ENCODE data around the gene SLC12A9.
"Not testable (repeated sequence)": the region's sequence is repeated elsewhere in the genome, so short reads cannot be mapped to it uniquely, and the experiment has no call there.

Gene SLC12A9

GRCh38 chr7:100897772-100898454 is 45.4 kb downstream of the SLC12A9 start:
- Mint-ChIP-seq H3K4me3 (peak overlapping the region; percentile 10), H3K27ac (no peak overlapping the region), H3K36me3 (ENCODE audit: low read depth) (no peaks in the 10 kb centered on the region), H3K27me3 (ENCODE audit: low read depth) (peaks cover 40% of the 10 kb centered on the region), H3K4me1 (ENCODE audit: low read depth) (peaks cover 8% of the 10 kb centered on the region), H3K9me3 (no peaks in the 10 kb centered on the region)
- no peak for DNase-seq (ENCODE audit: low spot score)

GRCh38 chr7:100899432-100899831 is 46.9 kb downstream of the SLC12A9 start:
- H3K36me3 Mint-ChIP-seq (ENCODE audit: low read depth), result no peaks in the 10 kb centered on the region
- no peak overlapping the region for H3K27ac Mint-ChIP-seq
- peaks cover 28% of the 10 kb centered on the region for H3K27me3 Mint-ChIP-seq (ENCODE audit: low read depth)
- no peak overlapping the region for H3K4me3 Mint-ChIP-seq
- H3K4me1 Mint-ChIP-seq (ENCODE audit: low read depth), result peaks cover 8% of the 10 kb centered on the region
- no peaks in the 10 kb centered on the region for H3K9me3 Mint-ChIP-seq
- no peak for DNase-seq (ENCODE audit: low spot score)

- H3K36me3 Mint-ChIP-seq (ENCODE audit: low read depth), result no peaks in the 10 kb centered on the region
- peaks cover 7% of the 10 kb centered on the region for H3K4me1 Mint-ChIP-seq (ENCODE audit: low read depth)
- no peak overlapping the region for H3K4me3 Mint-ChIP-seq
- no peaks in the 10 kb centered on the region for H3K9me3 Mint-ChIP-seq
- H3K27ac Mint-ChIP-seq, result no peak overlapping the region
- peaks cover 26% of the 10 kb centered on the region for H3K27me3 Mint-ChIP-seq (ENCODE audit: low read depth)
- no peak for DNase-seq (ENCODE audit: low spot score)
Observed at GRCh38 chr7:100900978-100901377, 48.5 kb downstream of the SLC12A9 start.

GRCh38 chr7:100901921-100902332 is 49.4 kb downstream of the SLC12A9 start:
- DNase-seq (ENCODE audit: low spot score), result no peak
- H3K4me3 Mint-ChIP-seq, result no peak overlapping the region
- no peaks in the 10 kb centered on the region for H3K9me3 Mint-ChIP-seq
- peaks cover 21% of the 10 kb centered on the region for H3K27me3 Mint-ChIP-seq (ENCODE audit: low read depth)
- H3K27ac Mint-ChIP-seq, result no peak overlapping the region
- H3K4me1 Mint-ChIP-seq (ENCODE audit: low read depth), result peaks cover 3% of the 10 kb centered on the region
- H3K36me3 Mint-ChIP-seq (ENCODE audit: low read depth), result no peaks in the 10 kb centered on the region

GRCh38 chr7:100902638-100903037 is 50.1 kb downstream of the SLC12A9 start:
- no peaks in the 10 kb centered on the region for H3K9me3 Mint-ChIP-seq
- H3K27ac Mint-ChIP-seq, result no peak overlapping the region
- H3K4me3 Mint-ChIP-seq, result no peak overlapping the region
- peaks cover 1% of the 10 kb centered on the region for H3K4me1 Mint-ChIP-seq (ENCODE audit: low read depth)
- no peak for DNase-seq (ENCODE audit: low spot score)
- no peaks in the 10 kb centered on the region for H3K36me3 Mint-ChIP-seq (ENCODE audit: low read depth)
- peaks cover 16% of the 10 kb centered on the region for H3K27me3 Mint-ChIP-seq (ENCODE audit: low read depth)

- H3K27me3 Mint-ChIP-seq (ENCODE audit: low read depth), result peaks cover 4% of the 10 kb centered on the region
- DNase-seq (ENCODE audit: low spot score), result no peak
- no peaks in the 10 kb centered on the region for H3K9me3 Mint-ChIP-seq
- H3K4me3 Mint-ChIP-seq, result no peak overlapping the region
- no peaks in the 10 kb centered on the region for H3K36me3 Mint-ChIP-seq (ENCODE audit: low read depth)
- no peak overlapping the region for H3K27ac Mint-ChIP-seq
- H3K4me1 Mint-ChIP-seq (ENCODE audit: low read depth), result no peaks in the 10 kb centered on the region
Observed at GRCh38 chr7:100908512-100908911, 56.0 kb downstream of the SLC12A9 start.

GRCh38 chr7:100910443-100910842 is 57.9 kb downstream of the SLC12A9 start:
- not testable (repeated sequence) for H3K4me1 Mint-ChIP-seq (ENCODE audit: low read depth); H3K9me3 Mint-ChIP-seq; H3K27ac Mint-ChIP-seq; H3K27me3 Mint-ChIP-seq (ENCODE audit: low read depth); H3K4me3 Mint-ChIP-seq; DNase-seq (ENCODE audit: low spot score); H3K36me3 Mint-ChIP-seq (ENCODE audit: low read depth)

DNA sequence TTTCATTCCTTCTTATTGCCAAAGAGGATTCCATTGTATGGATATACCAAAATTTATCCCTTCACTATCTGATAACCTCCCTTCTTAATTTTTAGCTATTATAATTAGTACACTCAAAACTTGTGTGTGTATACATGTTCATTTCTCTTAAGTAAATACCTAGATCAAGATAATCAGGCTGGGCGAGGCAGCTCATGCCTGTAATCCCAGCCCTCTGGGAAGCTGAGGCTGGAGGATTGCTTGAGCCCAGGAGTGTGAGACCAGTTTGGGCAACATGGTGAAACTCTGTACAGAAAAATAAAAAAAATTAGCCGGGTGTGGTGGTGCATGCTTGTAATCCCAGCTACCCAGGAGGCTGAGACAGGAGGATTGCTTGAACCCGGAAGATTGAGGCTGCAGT is 59.0 kb downstream of the SLC12A9 start:
- Mint-ChIP-seq H3K4me1 (ENCODE audit: low read depth) (no peaks in the 10 kb centered on the region), H3K27me3 (ENCODE audit: low read depth) (peaks cover 4% of the 10 kb centered on the region), H3K4me3 (no peak overlapping the region), H3K36me3 (ENCODE audit: low read depth) (no peaks in the 10 kb centered on the region), H3K9me3 (no peaks in the 10 kb centered on the region), H3K27ac (no peak overlapping the region)
- no peak for DNase-seq (ENCODE audit: low spot score)

GRCh38 chr7:100914208-100914878 is 61.8 kb downstream of the SLC12A9 start:
- Mint-ChIP-seq H3K4me3 (no peak overlapping the region), H3K36me3 (ENCODE audit: low read depth) (no peaks in the 10 kb centered on the region), H3K9me3 (no peaks in the 10 kb centered on the region), H3K27me3 (ENCODE audit: low read depth) (no peaks in the 10 kb centered on the region), H3K4me1 (ENCODE audit: low read depth) (no peaks in the 10 kb centered on the region), H3K27ac (no peak overlapping the region)
- no peak for DNase-seq (ENCODE audit: low spot score)

GRCh38 chr7:100914879-100915447 is 62.5 kb downstream of the SLC12A9 start:
- no peak overlapping the region for H3K27ac Mint-ChIP-seq
- H3K9me3 Mint-ChIP-seq, result no peaks in the 10 kb centered on the region
- peaks cover 3% of the 10 kb centered on the region for H3K27me3 Mint-ChIP-seq (ENCODE audit: low read depth)
- no peaks in the 10 kb centered on the region for H3K36me3 Mint-ChIP-seq (ENCODE audit: low read depth)
- H3K4me3 Mint-ChIP-seq, result no peak overlapping the region
- H3K4me1 Mint-ChIP-seq (ENCODE audit: low read depth), result no peaks in the 10 kb centered on the region
- no peak for DNase-seq (ENCODE audit: low spot score)

Data from T-helper 2 cell treated with Interferon-gamma antibody and Interleukin-4, amounts not matched to agents 5 μg/mL and 100 μg/mL, for 36 hours (primary cell).